ENCODE results near the gene DENND4C. TPM values are rescaled to one million over a fixed set of nuclear protein-coding genes. Genes with fewer than 3 reads are reported as not detected.

The DENND4C gene
- total and polyA plus RNA-seq, 2 of the 4 experiments (the other 2 are of a cell fraction) = 9.0 to 32.6 TPM

- no peak overlapping the region for H3K14ac ChIP-seq (replicated peaks; ENCODE audit: low read depth, low read length)
- dilution Hi-C loops (cut with HindIII; ENCODE audit: low sequenced_read_pairs, unreplicated experiment) = no loop called here
Measured at GRCh38 chr9:19306568-19306967, 76.1 kb downstream of the DENND4C start.

More at GRCh38 chr9:19306568-19306967, 76.1 kb downstream of the DENND4C start:
- no peak overlapping the region for H3K4me3 ChIP-seq (ENCODE audit: insufficient read depth, low read depth, low read length)
- no peak overlapping the region for H3K18ac ChIP-seq (ENCODE audit: low read depth, low read length)
- no peak overlapping the region for H2BK5ac ChIP-seq (ENCODE audit: low read depth, low read length, poor library complexity, severe bottlenecking)
- H3K9me1 ChIP-seq (ENCODE audit: insufficient read depth, low read length) = no peaks in the 10 kb centered on the region
- intact Hi-C loops (cut with micrococcal nuclease) (no loop called here), in situ Hi-C loops (cut with MboI; ENCODE audit: low sequenced_read_pairs) (no loop called here)
- POLR2A ChIA-PET (ENCODE audit: unreplicated experiment) = no interaction called here
- H2BK20ac ChIP-seq (ENCODE audit: low read depth, low read length) = no peak overlapping the region
- DNase-seq (no peak), ATAC-seq (ENCODE audit: low read depth) (no peak)
- H2AK9ac ChIP-seq (replicated peaks; ENCODE audit: low read depth, low read length, poor library complexity) = no peak overlapping the region
- H3K9ac ChIP-seq (ENCODE audit: low read depth, low read length) = no peak overlapping the region
- H2BK15ac ChIP-seq (ENCODE audit: low read depth, low read length) = no peak overlapping the region
- TF ChIP-seq MXI1 (IDR thresholded peaks at IDR 0.05; ENCODE audit: borderline replicate concordance, low read depth, low read length) = no peak
- TF ChIP-seq CEBPB (IDR thresholded peaks at IDR 0.05; ENCODE audit: low read depth, low read length) = no peak
- TF ChIP-seq MAFK (IDR thresholded peaks at IDR 0.05; ENCODE audit: low read depth, low read length) = no peak
- TF ChIP-seq CHD1 (IDR thresholded peaks at IDR 0.05; ENCODE audit: low read depth, low read length) = no peak
- no peak for TF ChIP-seq ELK1 (IDR thresholded peaks at IDR 0.05; ENCODE audit: borderline replicate concordance, low read depth, low read length)
- TF ChIP-seq NFE2L2 (IDR thresholded peaks at IDR 0.05; ENCODE audit: low read depth, low read length) = no peak
- TF ChIP-seq MAZ (IDR thresholded peaks at IDR 0.05; ENCODE audit: borderline replicate concordance, low read depth, low read length) = no peak
- TF ChIP-seq BHLHE40 (IDR thresholded peaks at IDR 0.05; ENCODE audit: low read depth, low read length) = no peak
- no peak for TF ChIP-seq RAD21 (IDR thresholded peaks at IDR 0.05; ENCODE audit: low read length)
- no peak for TF ChIP-seq POLR2A (IDR thresholded peaks at IDR 0.05; ENCODE audit: low read depth, low read length)
- TF ChIP-seq USF2 (IDR thresholded peaks at IDR 0.05; ENCODE audit: low read depth, low read length) = no peak
- TF ChIP-seq RFX5 (IDR thresholded peaks at IDR 0.05; ENCODE audit: low read depth, low read length) = no peak
- no peak for TF ChIP-seq RCOR1 (IDR thresholded peaks at IDR 0.05; ENCODE audit: insufficient replicate concordance, low read length)
- TF ChIP-seq SMC3 (IDR thresholded peaks at IDR 0.05; ENCODE audit: low read depth, low read length) = no peak
- no peak for TF ChIP-seq CTCF (conservative IDR thresholded peaks at IDR 0.05; ENCODE audit: low read depth, low read length)
- no peak for TF ChIP-seq FOS (IDR thresholded peaks at IDR 0.05; ENCODE audit: low read depth, low read length)
- no peaks in the 10 kb centered on the region for H4K20me1 ChIP-seq (ENCODE audit: insufficient read depth, low read length)
- no peak overlapping the region for H3K56ac ChIP-seq (ENCODE audit: extremely low read depth, insufficient read depth, low read length)
- H4K91ac ChIP-seq (ENCODE audit: insufficient read depth, low read depth, low read length) = no peak overlapping the region
- H2BK120ac ChIP-seq (ENCODE audit: low read depth, low read length) = no peak overlapping the region
- no peaks in the 10 kb centered on the region for H3K79me1 ChIP-seq (ENCODE audit: low read depth in 1 of 2, low read length in 2 of 2)
- H3K4me2 ChIP-seq (ENCODE audit: low read depth, low read length) = no peak overlapping the region
- no peak overlapping the region for H3K23ac ChIP-seq (ENCODE audit: low read depth, low read length)
- H3K9me3 ChIP-seq (ENCODE audit: control insufficient read depth, insufficient read depth, low read length) = no peaks in the 10 kb centered on the region
- no peak overlapping the region for H2AFZ ChIP-seq (replicated peaks; ENCODE audit: low read length, poor library complexity)
- peaks cover 7% of the 10 kb centered on the region; the same call in 1 of the 2 replicates for H3K36me3 ChIP-seq (ENCODE audit: control insufficient read depth, insufficient read depth, low read length)
- BruUV-seq (replicated peaks) = no TSS peak
- no peak overlapping the region for H3K27ac ChIP-seq (ENCODE audit: insufficient read depth, low read length)
- no CpG with 5 or more reads among the region's 5 CpGs for WGBS, 2 experiments (ENCODE audit: extremely low coverage in 2 of 2, insufficient read length in 1 of 2)
- H4K5ac ChIP-seq (ENCODE audit: low read depth, low read length) = no peak overlapping the region
- no peaks in the 10 kb centered on the region for H3K27me3 ChIP-seq (ENCODE audit: control insufficient read depth, insufficient read depth, low read length)
- CTCF ChIA-PET = no interaction called here
- no peak overlapping the region for H4K8ac ChIP-seq (ENCODE audit: low read depth in 2 of 2, low read length in 2 of 2)
- H2AK5ac ChIP-seq (ENCODE audit: low read depth, low read length) = no peak overlapping the region
- H3K4me1 ChIP-seq (ENCODE audit: control insufficient read depth, insufficient read depth, low read length) = no peaks in the 10 kb centered on the region
- no peak overlapping the region for H3K4ac ChIP-seq (ENCODE audit: low read depth, low read length)

Data from IMR-90 (cell line).